GM12892 (cell line): Measurements from ENCODE around the gene PSD.

Source experiments
- POLR2A ChIP-seq: IDR thresholded peaks from 2 replicates; pipeline ENCODE4 v1.6.1; 2011; ENCODE audit warnings: low read depth, low read length, control low read depth
- POLR2AphosphoS5 ChIP-seq: IDR thresholded peaks from 2 replicates; pipeline ENCODE4 v1.6.1; 2011; ENCODE audit warnings: low read depth, low read length, control low read depth
- TAF1 ChIP-seq: IDR thresholded peaks from 2 replicates; pipeline ENCODE4 v1.6.1; 2011; ENCODE audit warnings: low read depth, mild to moderate bottlenecking, control low read depth, low read length, borderline replicate concordance

GRCh38 chr10:102467971-102468438 lies 49.4 kb upstream of the PSD start:
- TF ChIP-seq POLR2A: no peak
- TF ChIP-seq POLR2AphosphoS5: no peak
- no peak for TF ChIP-seq TAF1
